ENCODE results near the gene TSPAN32.
"Not testable (repeated sequence)": the region's sequence is repeated elsewhere in the genome, so short reads cannot be mapped to it uniquely, and the experiment has no call there.

TSPAN32 gene

GRCh38 chr11:2317354-2318050, 15.7 kb downstream of the TSPAN32 start:
- no peak for DNase-seq

GRCh38 chr11:2318123-2318522, 16.3 kb downstream of the TSPAN32 start:
- DNase-seq: no peak

DNA sequence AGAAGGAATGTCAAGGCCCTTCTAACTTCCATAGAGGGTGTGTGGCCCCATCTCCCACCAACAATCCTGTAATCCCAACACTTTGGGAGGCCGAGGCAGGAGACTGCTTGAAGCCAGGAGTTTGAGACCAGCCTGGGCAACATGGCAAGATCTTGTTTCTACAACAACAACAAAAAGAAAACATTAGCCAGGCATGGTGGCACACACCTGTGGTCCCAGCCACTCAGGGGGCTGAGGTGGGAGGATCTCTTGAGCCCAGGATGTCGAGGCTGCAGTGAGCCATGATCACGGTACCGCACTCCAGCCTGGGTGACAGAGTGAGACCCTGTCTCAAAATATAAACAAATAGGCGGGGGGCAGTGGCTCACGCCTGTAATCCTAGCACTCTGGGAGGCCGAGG, 16.9 kb downstream of the TSPAN32 start:
- no peak for DNase-seq

DNA sequence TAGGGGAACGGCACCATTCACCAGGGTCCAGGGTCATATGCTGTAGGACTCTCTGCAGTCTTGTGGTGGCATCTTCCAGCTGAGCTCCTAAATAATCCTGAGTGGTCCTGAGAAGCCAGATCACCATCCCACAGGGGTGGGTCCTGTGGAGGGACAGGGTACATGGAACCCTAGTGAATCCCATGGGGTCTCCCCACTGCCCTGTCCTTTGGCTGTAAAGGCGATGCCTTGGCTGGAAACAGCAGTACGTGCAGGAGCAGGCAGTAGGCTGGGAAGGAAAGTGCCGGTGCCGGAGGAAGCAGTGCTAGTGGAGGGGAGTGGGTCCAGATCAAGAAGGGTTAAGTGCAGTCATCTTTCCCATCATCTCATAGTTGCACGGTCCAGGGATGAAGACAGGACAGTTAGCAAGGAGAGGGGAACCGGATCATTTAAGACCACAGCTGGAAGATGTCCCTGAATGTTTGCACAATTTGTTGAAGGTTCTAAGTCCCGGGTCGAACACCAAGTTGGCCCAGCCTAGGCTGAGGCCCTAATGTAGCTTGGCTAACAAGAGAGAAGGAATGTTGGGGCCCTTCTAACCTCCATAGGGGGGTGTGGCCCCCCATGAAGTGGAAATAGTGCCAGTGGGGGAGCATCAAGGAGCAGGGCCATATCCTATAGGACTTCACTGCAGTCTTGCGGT, 18.1 kb downstream of the TSPAN32 start:
- DNase-seq: no peak

DNA sequence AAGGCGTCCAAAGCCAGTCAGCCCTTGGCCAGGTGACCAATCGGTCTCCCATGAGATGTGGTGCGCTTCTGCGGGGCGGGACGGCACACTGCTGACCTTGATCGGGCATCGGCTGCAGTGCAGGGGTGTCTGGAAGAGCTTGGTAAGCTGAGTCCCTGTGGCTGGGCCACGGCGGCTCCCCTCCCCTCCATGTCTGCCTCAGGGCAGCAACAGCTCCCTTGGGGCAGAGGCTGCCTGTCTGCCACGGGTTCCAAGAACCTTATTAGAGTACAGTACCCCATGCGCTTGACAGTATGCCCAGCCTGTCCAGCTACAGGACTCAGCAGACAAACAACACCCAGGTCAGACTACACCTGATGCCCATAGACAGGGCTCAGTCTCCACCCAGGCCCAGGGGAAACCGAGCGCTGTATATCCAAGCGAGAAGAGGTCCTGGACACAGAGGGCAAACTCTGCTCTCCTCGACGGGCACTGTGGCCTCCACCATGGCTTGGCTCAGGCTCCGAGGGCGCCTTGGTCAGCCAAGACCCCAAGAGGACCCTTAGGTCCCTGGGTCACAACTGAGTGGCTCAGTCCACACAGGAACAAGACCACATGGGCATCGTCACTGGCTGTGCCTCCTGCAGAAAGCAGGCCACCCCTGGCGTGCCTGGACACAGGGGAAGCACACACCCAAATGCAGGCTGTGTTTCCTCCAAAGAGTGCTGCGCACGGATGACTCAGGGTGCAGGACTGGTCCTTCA, 18.9 kb downstream of the TSPAN32 start:
- DNase-seq: no peak

DNA sequence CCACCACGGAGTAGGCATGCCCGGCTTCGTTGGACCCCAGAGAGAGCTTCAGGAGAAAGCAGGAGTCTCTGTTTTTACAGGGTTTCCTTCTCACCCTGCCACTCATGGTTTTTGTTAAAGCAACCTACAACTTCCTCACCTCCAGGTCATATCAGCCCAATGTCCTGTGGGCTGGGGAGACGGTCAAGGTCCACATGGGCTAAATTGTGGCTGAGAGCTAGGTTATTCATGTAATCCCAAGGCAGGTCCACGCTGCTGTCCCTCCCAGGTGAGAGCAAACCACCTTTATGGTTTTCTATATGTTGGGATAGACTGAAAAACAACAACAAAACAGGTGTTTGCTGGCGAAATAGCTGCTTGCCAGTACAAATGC, 19.5 kb downstream of the TSPAN32 start:
- no peak for DNase-seq

DNA sequence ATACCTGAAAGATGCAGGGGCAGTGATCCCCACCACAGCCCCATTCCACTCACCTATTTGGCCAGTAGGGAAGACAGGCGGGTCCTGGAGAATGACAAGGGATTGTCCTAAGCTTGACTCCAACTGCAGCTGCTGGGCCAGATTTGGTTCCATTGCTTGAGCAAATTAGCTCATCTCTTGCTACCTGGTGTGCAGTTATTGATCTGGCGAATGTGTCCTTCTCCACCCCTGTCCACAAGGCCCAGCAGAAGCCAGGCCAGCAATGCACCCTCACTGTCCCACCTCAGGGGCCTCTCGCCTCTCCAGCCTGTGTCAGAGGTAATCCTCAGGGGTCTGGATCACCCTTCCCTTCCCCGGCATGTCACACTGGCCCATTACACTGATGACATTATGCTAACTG, 23.3 kb downstream of the TSPAN32 start:
- no peak for DNase-seq

DNA sequence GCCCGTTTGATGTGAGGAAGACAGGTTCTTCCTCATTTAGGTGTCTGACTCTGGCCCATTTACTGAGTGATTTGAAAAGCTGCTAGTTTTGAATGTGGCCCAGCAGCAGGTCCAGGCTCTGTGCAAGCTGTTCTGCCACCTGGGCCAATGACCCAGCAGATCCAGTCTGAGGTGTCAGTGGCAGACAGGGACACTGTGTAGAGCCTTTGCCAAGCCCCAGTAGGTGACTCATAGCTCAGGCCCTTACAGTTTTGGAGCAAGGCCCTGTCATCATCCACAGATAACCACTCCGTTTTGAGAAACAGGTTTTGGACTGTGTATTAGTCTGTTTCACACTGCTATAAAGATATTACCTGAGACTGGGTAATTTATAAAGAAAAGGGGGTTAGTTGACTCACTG, 23.9 kb downstream of the TSPAN32 start:
- DNase-seq: no peak

DNA sequence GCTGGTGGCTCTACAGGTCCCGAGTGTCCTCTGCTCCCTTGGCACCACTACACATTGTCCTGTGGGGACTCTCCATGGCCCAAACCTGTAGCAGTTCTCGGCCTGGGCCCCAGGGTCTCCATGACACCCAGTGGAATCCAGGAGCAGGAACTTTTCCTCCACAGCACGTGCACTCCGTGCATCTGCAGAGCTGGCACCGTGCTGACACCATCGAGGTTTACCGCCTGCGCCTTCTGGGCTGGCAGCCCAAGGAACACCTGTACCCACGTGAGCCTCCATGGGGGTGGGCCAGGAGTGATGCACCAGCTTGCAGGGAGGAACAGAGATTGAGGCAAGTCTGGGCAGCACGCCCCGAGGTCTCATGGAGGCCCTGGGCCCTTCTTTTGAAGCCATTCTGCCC, 25.2 kb downstream of the TSPAN32 start:
- DNase-seq: no peak

- DNase-seq: no peak
These were observed 26.2 kb downstream of the TSPAN32 start for GRCh38 chr11:2328021-2328420.

DNA sequence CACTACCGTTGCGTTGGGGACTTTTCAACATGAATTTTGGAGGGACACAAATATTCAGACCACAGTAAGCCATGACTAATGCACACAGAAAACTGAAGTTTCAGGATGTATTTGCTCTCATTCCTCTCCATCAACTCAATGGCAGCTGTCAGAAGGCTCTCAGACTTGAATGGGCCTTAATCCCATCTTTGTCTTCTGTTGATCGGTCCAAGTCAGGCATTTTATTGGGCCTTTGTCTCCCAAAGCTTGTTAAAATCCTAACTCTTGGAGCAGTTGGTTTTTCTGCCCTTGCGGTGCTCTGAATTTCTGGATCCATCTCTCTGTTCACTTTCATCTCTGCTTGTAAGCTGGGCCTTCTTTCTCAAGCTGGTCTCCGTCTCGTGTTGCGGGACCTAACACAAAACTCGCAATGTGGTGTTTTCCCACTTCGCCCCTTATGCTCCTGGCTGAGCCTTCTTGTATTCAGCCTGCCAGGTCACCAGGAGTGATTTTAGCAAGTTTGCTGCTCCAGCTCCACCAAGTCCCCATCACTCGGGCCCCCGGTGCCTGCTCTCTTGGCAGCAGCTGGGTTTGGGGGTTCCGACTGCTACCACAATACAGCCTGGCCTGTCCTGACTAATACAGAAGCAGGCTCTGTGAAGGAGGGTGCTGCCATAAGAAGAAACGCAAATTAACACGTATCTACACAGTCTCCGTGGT, 27.0 kb downstream of the TSPAN32 start:
- DNase-seq: no peak

- no peak for DNase-seq
These were observed 27.7 kb downstream of the TSPAN32 start for GRCh38 chr11:2329551-2329950.

DNA sequence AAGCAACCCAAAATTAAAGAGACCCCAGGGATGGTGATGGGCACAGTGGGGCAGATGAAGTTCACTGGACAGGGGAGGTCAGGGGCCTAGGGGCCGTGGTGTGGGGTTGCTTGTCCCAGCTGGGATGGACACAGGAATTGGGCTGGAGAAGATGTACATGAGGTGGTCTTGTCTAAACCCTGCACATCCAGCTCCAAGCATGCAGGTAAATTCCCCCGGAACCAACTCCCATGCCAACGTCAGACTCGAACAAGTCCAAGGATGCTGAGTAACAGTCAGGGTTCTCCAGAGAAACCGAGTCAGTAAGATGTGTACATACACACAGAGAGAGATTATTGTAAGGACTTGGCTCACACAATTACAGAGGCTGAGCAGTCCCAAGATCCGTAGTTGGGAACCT, 28.9 kb downstream of the TSPAN32 start:
- no peak for DNase-seq

- DNase-seq: no peak
These were observed 29.6 kb downstream of the TSPAN32 start for GRCh38 chr11:2331404-2331803.

DNA sequence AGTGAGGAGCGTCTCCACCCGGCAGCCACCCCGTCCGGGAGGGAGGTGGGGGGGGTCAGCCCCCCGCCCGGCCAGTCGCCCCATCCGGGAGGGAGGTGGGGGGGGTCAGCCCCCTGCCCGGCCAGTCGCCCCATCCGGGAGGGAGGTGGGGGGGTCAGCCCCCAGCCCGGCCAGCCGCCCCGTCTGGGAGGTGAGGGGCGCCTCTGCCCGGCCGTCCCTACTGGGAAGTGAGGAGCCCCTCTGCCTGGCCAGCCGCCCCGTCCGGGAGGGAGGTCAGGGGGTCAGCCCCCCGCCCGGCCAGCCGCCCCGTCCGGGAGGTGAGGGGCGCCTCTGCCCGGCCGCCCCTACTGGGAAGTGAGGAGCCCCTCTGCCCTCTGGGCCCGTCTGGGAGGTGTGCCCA, 30.8 kb downstream of the TSPAN32 start:
- not testable (repeated sequence) for DNase-seq

GRCh38 chr11:2333486-2334205, 31.8 kb downstream of the TSPAN32 start:
- DNase-seq: not testable (repeated sequence)

- not testable (repeated sequence) for DNase-seq
These were observed 33.5 kb downstream of the TSPAN32 start for GRCh38 chr11:2335286-2335685.

DNA sequence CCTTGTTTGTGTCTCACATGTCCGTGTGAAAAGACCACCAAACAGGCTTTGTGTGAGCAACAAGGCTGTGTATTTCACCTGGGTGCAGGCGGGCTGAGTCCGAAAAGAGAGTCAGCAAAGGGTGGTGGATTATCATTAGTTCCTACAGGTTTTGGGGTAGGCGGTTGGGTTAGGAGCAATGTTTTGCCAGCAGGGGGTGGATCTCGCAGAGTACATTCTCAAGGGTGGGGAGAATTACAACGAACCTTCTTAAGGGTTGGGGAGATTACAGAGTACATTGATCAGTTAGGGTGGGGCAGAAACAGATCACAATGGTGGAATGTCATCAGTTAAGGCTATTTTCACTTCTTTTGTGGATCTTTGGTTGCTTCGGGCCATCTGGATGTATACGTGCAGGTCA, 36.9 kb downstream of the TSPAN32 start:
- DNase-seq: not testable (repeated sequence)

DNA sequence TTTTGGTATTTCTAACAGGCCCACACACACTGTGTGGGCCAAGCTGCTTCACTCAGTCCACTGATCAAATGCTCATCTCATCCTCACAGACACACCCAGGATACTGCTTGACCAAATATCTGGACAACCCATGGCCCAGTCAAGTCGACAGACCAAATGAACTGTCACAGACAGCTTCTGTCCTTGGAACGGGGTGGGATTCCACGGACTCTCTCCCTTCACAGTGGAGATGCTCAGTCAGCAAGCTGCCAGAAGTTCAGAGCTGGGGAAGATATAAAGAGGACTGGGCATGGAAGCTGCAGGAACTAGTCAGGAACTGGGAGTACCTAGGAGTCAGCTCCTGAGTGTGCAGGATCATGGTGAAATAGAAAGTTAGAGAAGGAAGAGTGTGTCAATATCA, 40.7 kb downstream of the TSPAN32 start:
- DNase-seq: no peak

DNA sequence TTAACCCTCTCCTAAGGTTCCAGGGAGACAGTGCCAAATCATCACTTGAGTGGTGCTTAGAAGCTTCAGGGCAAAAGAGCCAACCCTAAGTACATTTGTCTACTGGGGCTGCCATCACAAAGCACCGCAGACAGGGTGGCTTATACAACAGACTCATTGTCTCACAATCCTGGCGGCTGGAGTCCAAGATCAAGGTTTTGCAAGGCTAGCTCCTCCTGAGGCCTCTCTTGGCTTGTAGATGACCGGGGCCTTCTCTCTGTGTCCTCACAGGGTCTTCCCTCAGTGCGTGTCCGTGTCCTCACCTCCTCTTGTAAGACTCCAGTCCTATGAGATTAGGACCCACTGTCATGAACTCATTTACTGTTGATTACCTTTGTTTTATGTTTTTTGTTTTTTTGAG, 41.2 kb downstream of the TSPAN32 start:
- DNase-seq: no peak

- no peak for DNase-seq
These were observed 41.7 kb downstream of the TSPAN32 start for GRCh38 chr11:2343502-2343901.

GRCh38 chr11:2345050-2345449, 43.2 kb downstream of the TSPAN32 start:
- DNase-seq: no peak

- no peak for DNase-seq
These were observed 44.2 kb downstream of the TSPAN32 start for GRCh38 chr11:2346014-2346413.

Measured in GDM1 (cell line).